ENCODE measurements around the gene JAG1.
"Not testable (repeated sequence)": the region's sequence is repeated elsewhere in the genome, so short reads cannot be mapped to it uniquely, and the experiment has no call there.

Gene JAG1

GRCh38 chr20:10634683-10635411 lies 39.0 kb downstream of the JAG1 start:
- no peak for DNase-seq

DNA sequence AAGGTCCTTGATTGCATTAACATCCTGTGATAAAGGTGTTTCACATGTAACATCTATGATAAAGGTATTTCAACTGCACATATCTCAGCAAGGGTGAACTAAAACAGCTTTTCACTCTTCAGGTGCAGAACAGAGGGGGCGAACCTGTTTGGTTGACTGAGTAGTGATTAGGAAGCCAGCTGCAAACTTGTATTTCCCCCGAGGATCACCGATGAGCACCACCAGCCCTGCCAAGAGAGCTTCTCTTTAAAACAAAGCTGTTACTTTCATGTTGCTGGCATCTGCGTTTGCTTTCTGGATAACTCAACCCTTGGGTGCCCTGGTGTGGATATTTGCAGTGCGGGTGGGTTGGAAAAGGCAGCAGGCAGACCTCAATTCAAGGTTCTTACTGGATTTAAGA lies 39.6 kb downstream of the JAG1 start:
- DNase-seq: no peak

DNA sequence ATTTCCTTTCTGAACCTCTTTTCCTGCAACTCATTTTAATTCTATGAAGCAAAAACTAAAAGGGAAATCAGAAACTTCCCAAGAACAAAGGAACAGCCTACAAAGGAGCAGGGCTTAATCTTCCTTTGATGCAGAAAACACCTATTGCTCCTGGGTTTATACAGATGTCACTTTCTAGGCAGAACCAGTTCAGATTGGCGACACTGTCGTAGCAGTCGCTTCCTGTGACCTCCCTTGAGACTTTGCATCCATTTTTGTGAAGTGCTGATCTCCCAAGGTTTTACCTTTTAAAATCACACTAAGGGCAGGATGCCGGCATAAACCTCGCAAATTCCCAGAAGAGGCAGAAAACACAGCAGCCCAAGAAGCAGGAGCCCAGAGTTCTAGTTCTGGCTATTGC lies 40.1 kb downstream of the JAG1 start:
- no peak for DNase-seq

- DNase-seq: no peak
Measured at GRCh38 chr20:10632721-10633509, 40.9 kb downstream of the JAG1 start.

- DNase-seq: no peak
Measured at GRCh38 chr20:10631126-10631525, 42.7 kb downstream of the JAG1 start.

- DNase-seq: no peak
Measured at GRCh38 chr20:10629946-10630650, 43.7 kb downstream of the JAG1 start.

- DNase-seq: no peak
Measured at GRCh38 chr20:10626896-10627295, 46.9 kb downstream of the JAG1 start.

DNA sequence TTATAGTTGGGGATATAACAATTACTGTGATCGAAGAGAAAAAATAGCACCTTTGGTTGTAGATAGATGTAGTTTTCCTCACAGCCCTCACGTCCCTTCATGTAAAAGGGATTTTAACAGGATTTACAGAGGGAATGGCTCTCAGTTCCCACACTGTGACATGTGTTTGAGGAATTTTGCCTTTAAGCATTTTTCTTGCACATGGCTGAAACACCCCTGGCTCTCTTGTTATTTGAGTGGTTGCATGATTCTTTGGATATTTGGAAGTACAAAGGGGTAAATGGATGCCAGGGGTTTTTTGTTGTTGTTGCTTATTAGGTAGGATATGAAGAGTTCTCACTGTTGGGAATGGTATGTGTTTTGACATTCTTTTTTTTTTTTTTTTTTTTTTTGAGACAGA lies 48.2 kb downstream of the JAG1 start:
- no peak for DNase-seq

DNA sequence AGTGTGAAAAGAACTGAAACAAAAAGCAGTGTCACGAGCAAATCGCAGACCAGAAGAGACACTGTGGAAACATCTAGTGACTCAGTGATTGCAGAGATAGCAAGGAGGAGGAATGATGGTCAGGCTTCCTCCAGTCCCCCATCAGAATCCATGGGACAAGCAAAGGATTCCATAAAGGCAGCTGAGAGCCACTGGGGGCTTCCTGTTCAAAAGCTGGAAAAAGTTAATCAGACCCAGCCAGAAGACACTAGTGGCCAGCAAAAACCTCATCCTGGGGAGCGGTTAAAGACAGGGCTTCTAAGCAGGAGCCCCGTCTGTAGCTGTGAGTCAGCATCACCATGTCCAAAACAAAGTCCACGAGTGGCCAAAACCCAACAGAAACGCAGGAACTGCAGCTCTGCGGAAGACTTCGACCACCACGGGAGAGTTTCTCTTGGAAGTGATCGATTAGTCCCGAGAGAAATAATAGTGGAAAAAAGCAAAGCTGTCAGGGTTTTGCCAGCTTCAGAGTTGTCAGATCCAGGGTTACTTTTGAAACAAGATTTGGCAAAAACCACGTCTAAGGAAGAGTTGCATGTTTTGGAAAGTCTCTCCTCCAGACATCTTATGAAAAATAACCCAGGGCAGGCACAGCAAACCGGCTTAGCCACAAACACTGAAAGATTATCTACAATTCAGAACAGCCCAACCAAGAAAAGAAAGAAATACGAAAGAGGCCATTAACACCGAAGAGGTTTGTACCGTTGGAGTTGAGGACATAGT lies 51.0 kb downstream of the JAG1 start:
- no peak for DNase-seq

DNA sequence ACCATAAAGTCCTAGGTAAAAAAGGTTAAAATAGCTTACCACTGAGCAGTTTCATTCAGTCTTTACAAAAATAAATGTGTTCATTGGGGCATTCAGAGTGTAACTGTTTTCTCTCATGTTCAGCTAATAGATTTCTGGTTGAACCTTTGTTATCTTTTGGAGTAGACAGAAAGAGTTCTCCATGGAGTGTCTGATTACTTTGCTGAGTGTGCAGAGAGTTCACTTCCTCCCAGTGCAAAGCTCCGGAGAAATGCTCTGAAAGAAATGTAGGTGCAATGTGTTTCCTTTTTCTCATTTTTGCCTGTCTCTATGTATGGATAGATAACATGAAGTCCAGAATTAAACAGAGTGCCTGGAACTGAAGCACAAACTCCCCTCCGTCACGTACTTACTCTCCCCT lies 52.6 kb downstream of the JAG1 start:
- no peak for DNase-seq

- DNase-seq: no peak
Measured at GRCh38 chr20:10619427-10619826, 54.4 kb downstream of the JAG1 start.

GRCh38 chr20:10618611-10619245 lies 55.1 kb downstream of the JAG1 start:
- no peak for DNase-seq

DNA sequence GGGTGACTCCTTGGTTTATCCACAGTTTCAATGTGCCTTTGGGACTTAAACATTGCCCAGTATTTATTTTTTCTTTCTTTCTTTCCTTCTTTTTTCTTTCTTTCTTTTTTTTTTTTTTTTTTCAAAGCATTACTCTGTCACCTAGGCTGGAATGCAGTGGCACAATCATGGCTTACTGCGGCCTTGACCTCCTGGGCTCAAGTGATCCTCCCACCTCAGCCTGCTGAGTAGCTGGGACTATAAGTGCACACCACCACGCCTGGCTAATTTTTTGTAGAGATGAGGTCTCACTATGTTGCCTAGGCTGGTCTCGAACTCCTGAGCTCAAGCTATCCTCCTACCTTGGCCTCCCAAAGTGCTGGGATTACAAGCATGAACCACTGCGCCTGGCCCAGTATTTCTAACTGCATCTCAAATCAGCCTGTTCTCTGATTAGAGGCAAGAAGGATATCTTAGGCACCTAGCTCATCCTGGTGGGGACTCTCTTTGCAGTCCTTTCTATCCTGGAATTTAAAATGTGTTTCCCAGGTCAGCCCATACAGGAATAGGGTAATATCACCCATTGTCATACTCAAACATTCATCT lies 56.2 kb downstream of the JAG1 start:
- DNase-seq: not testable (repeated sequence)

DNA sequence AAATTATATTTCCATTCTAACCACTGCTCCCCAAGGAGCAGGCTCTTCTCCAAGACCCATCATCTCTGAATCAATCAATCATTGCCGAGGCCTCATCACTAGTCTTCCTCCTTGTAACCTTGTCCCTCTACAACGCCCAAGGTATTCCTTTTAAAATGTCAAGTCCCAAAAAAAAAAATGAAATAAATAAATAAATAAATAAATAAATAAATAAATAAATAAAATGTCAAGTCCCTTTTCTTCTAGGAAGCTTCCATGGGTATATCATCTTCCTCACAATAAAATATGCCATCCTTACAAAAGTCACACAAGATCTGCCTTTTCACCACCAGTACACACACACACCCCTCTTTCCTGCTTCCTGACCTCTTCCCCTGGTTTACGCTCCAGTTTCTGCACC lies 57.6 kb downstream of the JAG1 start:
- DNase-seq: no peak

- no peak for DNase-seq
Measured at GRCh38 chr20:10613911-10614310, 59.9 kb downstream of the JAG1 start.

GRCh38 chr20:10613426-10613825 lies 60.4 kb downstream of the JAG1 start:
- DNase-seq: not testable (repeated sequence)

- no peak for DNase-seq
Measured at GRCh38 chr20:10611357-10611756, 62.4 kb downstream of the JAG1 start.

DNA sequence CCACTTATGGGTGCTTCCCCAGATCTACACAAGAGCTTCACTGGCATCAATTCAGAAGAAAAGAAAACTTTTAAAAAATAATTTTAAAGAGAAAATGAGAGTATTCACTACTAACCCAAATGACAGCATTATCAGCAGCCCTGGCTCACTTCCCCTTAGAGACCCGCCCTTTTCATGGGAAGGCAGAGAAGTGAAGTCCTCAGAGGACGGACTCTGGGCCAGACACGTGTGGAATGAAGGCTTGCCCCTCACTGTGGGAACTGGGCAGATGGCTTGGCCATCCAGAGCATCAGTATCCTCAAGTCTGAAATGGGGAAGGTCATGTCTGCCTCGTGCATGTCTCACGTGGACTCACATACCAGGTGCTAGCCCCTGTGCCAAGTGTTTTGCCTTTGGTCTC lies 63.5 kb downstream of the JAG1 start:
- DNase-seq: no peak

DNA sequence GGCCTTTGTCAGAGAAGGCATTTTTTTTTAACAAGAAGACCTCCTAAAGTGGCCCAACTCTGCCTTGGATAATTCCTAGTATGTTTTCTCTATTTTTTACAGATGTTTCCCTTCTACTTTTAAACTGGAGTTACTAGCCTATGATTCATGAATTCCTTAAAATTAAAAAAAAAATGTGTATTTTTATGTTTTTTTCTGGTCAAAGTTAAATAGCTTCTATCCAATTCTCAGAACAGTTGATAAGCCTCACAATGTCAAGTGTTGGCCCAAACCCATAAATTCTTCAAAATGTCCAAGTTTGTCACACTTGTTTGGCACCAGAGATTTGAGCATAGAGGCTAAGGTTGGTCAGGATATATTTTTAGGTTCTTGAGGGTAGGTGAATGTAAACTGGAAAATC lies 64.0 kb downstream of the JAG1 start:
- no peak for DNase-seq

DNA sequence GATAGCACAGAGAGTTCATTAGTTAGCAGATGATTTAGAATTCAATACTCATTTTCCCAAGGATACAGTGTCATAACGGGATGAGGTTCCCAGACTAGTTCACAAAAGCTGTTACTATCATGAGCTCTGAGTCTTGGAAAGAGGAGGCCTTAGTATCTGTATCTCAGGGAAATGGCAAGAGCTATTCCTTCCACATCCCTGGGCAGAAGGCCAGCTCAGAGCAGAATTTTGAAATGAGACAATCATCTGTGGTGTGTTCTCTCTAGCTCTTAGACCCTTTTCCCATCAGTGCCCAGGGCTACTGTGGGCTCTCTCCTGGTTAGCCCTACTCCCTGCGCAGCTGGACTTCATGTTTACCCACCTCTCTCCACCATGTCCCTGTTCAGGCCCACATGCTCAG lies 64.5 kb downstream of the JAG1 start:
- no peak for DNase-seq

DNA sequence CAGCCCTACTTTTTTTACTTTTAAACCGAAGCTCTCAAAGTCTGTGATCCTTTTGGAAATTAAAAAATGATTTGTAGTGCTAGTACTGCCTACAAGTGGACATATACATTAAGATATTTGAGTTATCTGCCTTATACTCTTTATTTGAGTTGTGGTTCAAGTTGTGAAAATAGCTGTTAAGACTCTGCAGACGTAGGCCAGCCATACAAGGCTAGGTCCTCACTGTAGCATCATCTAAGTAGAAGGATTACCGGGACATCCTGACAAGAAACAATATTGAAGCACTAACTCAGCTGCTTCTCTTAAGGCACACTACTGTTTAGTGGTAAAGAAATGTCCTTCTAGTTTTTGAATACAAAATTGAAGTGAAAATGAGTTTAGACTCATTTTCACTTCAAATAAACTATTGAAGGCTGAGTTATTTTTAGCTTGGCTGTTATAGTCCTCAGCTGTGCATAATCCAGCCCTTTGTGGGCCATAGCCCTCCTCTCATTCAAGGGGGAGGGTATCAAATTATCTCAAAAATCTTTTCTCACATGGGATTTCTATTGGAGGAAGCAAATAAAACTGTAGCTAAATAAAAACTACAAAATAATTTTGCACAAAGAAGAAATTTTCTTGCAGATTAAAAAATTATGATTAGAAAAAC lies 68.1 kb downstream of the JAG1 start:
- DNase-seq: no peak

All from SIG-M5 (cell line).